ENCODE measurements around the gene CDK14. TPM values are rescaled to one million over a fixed set of nuclear protein-coding genes. Genes with fewer than 3 reads are reported as not detected.

The CDK14 gene
- total and polyA plus RNA-seq, 2 donors (not counting 3 experiments of a cell fraction or from before 2014, with no cell fraction given), result 5.5 to 34.2 TPM

- BruUV-seq (replicated peaks), result no TSS peak
- intact Hi-C loops (cut with micrococcal nuclease), result no loop called here
- Histone ChIP-seq H4K20me1 (replicated peaks; ENCODE audit: control insufficient read depth, extremely low read depth, insufficient read depth, low read length) (no peaks in the 10 kb centered on the region), H3K4me3 (replicated peaks in 1 of 3; ENCODE audit: insufficient read depth in 1 of 3, low read depth in 1 of 3, low read length in 3 of 3) (no peak overlapping the region), H3K9me1 (replicated peaks; ENCODE audit: control insufficient read depth, extremely low read depth, insufficient read depth, low read length) (no peaks in the 10 kb centered on the region), H2AFZ (ENCODE audit: low read depth, low read length) (no peak overlapping the region), H3K79me2 (ENCODE audit: control insufficient read depth, insufficient read depth, low read length) (no peaks in the 10 kb centered on the region), H3K36me3 (ENCODE audit: control insufficient read depth in 2 of 2, extremely low read depth in 1 of 2, insufficient read depth in 2 of 2, low read length in 2 of 2) (no peaks in the 10 kb centered on the region), H3K4me2 (ENCODE audit: insufficient read depth, low read length) (no peak overlapping the region), H3K4me1 (ENCODE audit: control insufficient read depth, extremely low read depth, insufficient read depth, low read length) (no peaks in the 10 kb centered on the region), H3K27ac (ENCODE audit: insufficient read depth, low read depth, low read length) (no peak overlapping the region), H3K9me3 (replicated peaks; ENCODE audit: control insufficient read depth, insufficient read depth, low read length) (no peaks in the 10 kb centered on the region), H3K27me3 (ENCODE audit: control insufficient read depth in 2 of 2, insufficient read depth in 2 of 2, low read length in 2 of 2) (no peaks in the 10 kb centered on the region), H3K9ac (replicated peaks; ENCODE audit: extremely low read depth, insufficient read depth, low read length) (no peak overlapping the region)
- ChIA-PET POLR2A (no interaction called here), CTCF (interaction anchor here (0.7 kb wide), 1 partner anchor 31 kb away, joined by 3 read pairs; no protein-coding TSS in a partner anchor)
- TF ChIP-seq MAX (IDR thresholded peaks at IDR 0.05; ENCODE audit: insufficient read depth, insufficient read length) (no peak), MYC (IDR thresholded peaks at IDR 0.05; ENCODE audit: low read depth, low read length) (no peak), CTCF (IDR thresholded peaks at IDR 0.05; ENCODE audit: extremely low read depth in 1 of 2, insufficient read depth in 1 of 2, low read depth in 1 of 2, low read length in 2 of 2) (no peak), POLR2A (IDR thresholded peaks at IDR 0.05; ENCODE audit: low read depth, low read length) (no peak), EZH2 (IDR thresholded peaks at IDR 0.05; ENCODE audit: borderline replicate concordance, low read depth, low read length, severe bottlenecking) (no peak), POLR2AphosphoS5 (IDR thresholded peaks at IDR 0.05; ENCODE audit: insufficient read depth, low read depth, low read length) (no peak), FOS (IDR thresholded peaks at IDR 0.05; ENCODE audit: borderline replicate concordance, insufficient read depth, low read length) (no peak), JUN (IDR thresholded peaks at IDR 0.05; ENCODE audit: borderline replicate concordance, insufficient read depth, insufficient read length, low read depth) (no peak), GATA2 (IDR thresholded peaks at IDR 0.05; ENCODE audit: insufficient read depth, insufficient read length, low read depth, low read length) (no peak)
- no peak for FAIRE-seq
- no peak for DNase-seq (ENCODE audit: low read depth, low spot score)
- dilution Hi-C loops (cut with MboI; ENCODE audit: extremely low pct_ligation_motif_present, low sequenced_read_pairs), result no loop called here
These were observed 240.8 kb downstream of the CDK14 start for GRCh38 chr7:90836937-90837336.
